ENCODE results near the gene PEX14. TPM values are rescaled to one million over a fixed set of nuclear protein-coding genes. Genes with fewer than 3 reads are reported as not detected.

PEX14 gene
- total RNA-seq, 4 donors from 2014 or later = 10.1 to 22.7 (median 15.1) TPM

- H3K4me1 ChIP-seq = peaks cover 0 to 60% (median 5%) of the 10 kb centered on the region in 3 donors
- WGBS, 2 donors (ENCODE audit: low coverage in 1 of 2) = 76 to 85% methylated on average over 4 to 5 of the region's 8 CpGs
Measured at GRCh38 chr1:10516925-10517676, 42.4 kb downstream of the PEX14 start.

GRCh38 chr1:10517677-10517982 is 42.9 kb downstream of the PEX14 start:
- Histone ChIP-seq H3K4me3 (no peak overlapping the region), H3K4me1 (peaks cover 0 to 66% (median 5%) of the 10 kb centered on the region in 3 donors), H3K27ac (no peak overlapping the region), H3K36me3 (no peaks in the 10 kb centered on the region), H3K27me3 (no peaks in the 10 kb centered on the region), H3K9me3 (no peaks in the 10 kb centered on the region)
- TF ChIP-seq CTCF (IDR thresholded peaks at IDR 0.05) = no peak
- TF ChIP-seq EP300 (IDR thresholded peaks at IDR 0.05) = no peak
- TF ChIP-seq POLR2AphosphoS5 (IDR thresholded peaks at IDR 0.05) = no peak
- TF ChIP-seq POLR2A (IDR thresholded peaks at IDR 0.05) = no peak
- no peak for ATAC-seq
- 83 to 96% methylated on average over 2 of the region's 2 CpGs for WGBS, 2 donors (ENCODE audit: low coverage in 1 of 2)

More at GRCh38 chr1:10516925-10517676, 42.4 kb downstream of the PEX14 start:
- Histone ChIP-seq H3K27ac (peak overlapping the region in 1 of 4 donors; percentile 8), H3K4me3 (no peak overlapping the region), H3K9me3 (no peaks in the 10 kb centered on the region), H3K36me3 (no peaks in the 10 kb centered on the region), H3K27me3 (no peaks in the 10 kb centered on the region)
- TF ChIP-seq POLR2A (IDR thresholded peaks at IDR 0.05) (no peak), EP300 (IDR thresholded peaks at IDR 0.05) (no peak), CTCF (IDR thresholded peaks at IDR 0.05) (no peak), POLR2AphosphoS5 (IDR thresholded peaks at IDR 0.05) (no peak)
- no peak for ATAC-seq

- peaks cover 0 to 57% (median 0%) of the 10 kb centered on the region in 3 donors for H3K4me1 ChIP-seq
Measured at GRCh38 chr1:10519016-10519417, 44.3 kb downstream of the PEX14 start.

GRCh38 chr1:10520497-10520896 is 45.7 kb downstream of the PEX14 start:
- Histone ChIP-seq H3K36me3 (no peaks in the 10 kb centered on the region), H3K4me1 (peaks cover 0 to 42% (median 0%) of the 10 kb centered on the region in 3 donors), H3K27me3 (no peaks in the 10 kb centered on the region), H3K27ac (no peak overlapping the region), H3K4me3 (no peak overlapping the region), H3K9me3 (no peaks in the 10 kb centered on the region)
- ATAC-seq = no peak
- TF ChIP-seq POLR2AphosphoS5 (IDR thresholded peaks at IDR 0.05) (no peak), POLR2A (IDR thresholded peaks at IDR 0.05) (no peak), EP300 (IDR thresholded peaks at IDR 0.05) (no peak), CTCF (IDR thresholded peaks at IDR 0.05) (no peak)
- WGBS, 2 donors (ENCODE audit: low coverage in 1 of 2) = 89 to 91% methylated on average over 6 of the region's 6 CpGs

More at GRCh38 chr1:10519016-10519417, 44.3 kb downstream of the PEX14 start:
- no peaks in the 10 kb centered on the region for H3K36me3 ChIP-seq
- no peaks in the 10 kb centered on the region for H3K27me3 ChIP-seq
- ATAC-seq = no peak
- 33 to 42% methylated on average over 1 to 6 of the region's 7 CpGs for WGBS, 2 donors (ENCODE audit: low coverage in 1 of 2)
- no peak overlapping the region for H3K4me3 ChIP-seq
- no peak for TF ChIP-seq POLR2A (IDR thresholded peaks at IDR 0.05)
- TF ChIP-seq CTCF (IDR thresholded peaks at IDR 0.05) = peak in 1 of 4 experiments; percentile 20
- H3K27ac ChIP-seq = peak overlapping the region in 1 of 4 donors; percentile 14
- H3K9me3 ChIP-seq = no peaks in the 10 kb centered on the region

- Histone ChIP-seq H3K4me1 (peaks cover 0 to 38% (median 0%) of the 10 kb centered on the region in 3 donors), H3K27me3 (no peaks in the 10 kb centered on the region), H3K27ac (no peak overlapping the region), H3K36me3 (no peaks in the 10 kb centered on the region), H3K9me3 (no peaks in the 10 kb centered on the region), H3K4me3 (no peak overlapping the region)
- TF ChIP-seq POLR2AphosphoS5 (IDR thresholded peaks at IDR 0.05) = no peak
- ATAC-seq = no peak
- WGBS, 2 donors (ENCODE audit: low coverage in 1 of 2) = 91 to 93% methylated on average over 1 of the region's 1 CpG
Measured at GRCh38 chr1:10520952-10521351, 46.2 kb downstream of the PEX14 start.

All from gastroesophageal sphincter (tissue), 4 donors.